Thyroid gland (tissue), 4 donors: Measurements from ENCODE around the gene AQP9. TPM values are rescaled to one million over a fixed set of nuclear protein-coding genes. Genes with fewer than 3 reads are reported as not detected.

Experiments used
- DNase-seq, 2 donors: peaks; one replicate each; pipeline ENCODE4 v3.0.0-alpha.2; 2019
- H3K27ac ChIP-seq, 3 donors: fragments of 200-600 bp; sonication (generic); 1 replicate in 2 of 3; 2 replicates in 1 of 3; pipeline ENCODE4 v1.5.1; 2016 to 2019; ENCODE audit warnings: mild to moderate bottlenecking in 1 of 3, moderate library complexity in 1 of 3
- H3K27me3 ChIP-seq: fragments of 200-600 bp; sonication (generic); one replicate; pipeline ENCODE4 v1.5.1; 2019
- H3K36me3 ChIP-seq, 2 donors: fragments of 200-600 bp; sonication (generic); one replicate each; pipeline ENCODE4 v1.5.1; 2016 to 2019
- H3K4me1 ChIP-seq, 2 donors: fragments of 200-600 bp; sonication (generic); one replicate each; pipeline ENCODE4 v1.5.1; 2017 to 2019
- H3K4me3 ChIP-seq, 3 donors: fragments of 200-600 bp; sonication (generic); replicated peaks in 1 of 3; 1 replicate in 2 of 3; 2 replicates in 1 of 3; pipeline ENCODE4 v1.5.1; 2016; ENCODE audit warnings: mild to moderate bottlenecking in 1 of 3
- H3K9me3 ChIP-seq: fragments of 200-600 bp; sonication (generic); one replicate; pipeline ENCODE4 v1.5.1; 2017
- POLR2A ChIP-seq, 2 donors: fragments of 450-650 bp; IDR thresholded peaks; one replicate each; pipeline ENCODE4 v1.6.1; 2017; ENCODE audit warnings: antibody characterized with exemption in 2 of 2, mild to moderate bottlenecking in 2 of 2, moderate library complexity in 1 of 2
- WGBS, 2 donors: methylation state at CpG; one replicate each; pipeline ENCODE4 v1.1.5; 2017; 5-methylcytosine and 5-hydroxymethylcytosine counted together
- intact Hi-C: fragments of 100-400 bp; cut with DNase I; formaldehyde crosslinking; loops from one replicate; pipeline ENCODE4 v1.15.1; 2023
- small RNA-seq: library from RNA; depleted of rRNA; stranded (forward); fragments of <200 nt; gene quantifications from one replicate; pipeline ENCODE3, GENCODE V24; 2016
- total RNA-seq, 4 donors: library from RNA; depleted of rRNA; stranded (reverse); fragments of >200 nt; gene quantifications; one replicate each; pipeline ENCODE4 v1.2.3, GENCODE V29; 2016
- TF ChIP-seq, protein P1 (sequence below), 6 experiments: fragments of 200-600 bp in 3 of 6; fragments of 450-650 bp in 3 of 6; sonication (generic) in 3 of 6; IDR thresholded peaks; one replicate each; pipeline ENCODE4 v1.5.1; 2016 to 2019; ENCODE audit warnings: antibody characterized with exemption in 6 of 6, mild to moderate bottlenecking in 2 of 6, inconsistent platforms in 1 of 6, moderate library complexity in 1 of 6

AQP9 gene
- total RNA-seq, 4 donors from 2014 or later: 0.21 to 1.6 (median 0.78) TPM; not detected in 1

DNA sequence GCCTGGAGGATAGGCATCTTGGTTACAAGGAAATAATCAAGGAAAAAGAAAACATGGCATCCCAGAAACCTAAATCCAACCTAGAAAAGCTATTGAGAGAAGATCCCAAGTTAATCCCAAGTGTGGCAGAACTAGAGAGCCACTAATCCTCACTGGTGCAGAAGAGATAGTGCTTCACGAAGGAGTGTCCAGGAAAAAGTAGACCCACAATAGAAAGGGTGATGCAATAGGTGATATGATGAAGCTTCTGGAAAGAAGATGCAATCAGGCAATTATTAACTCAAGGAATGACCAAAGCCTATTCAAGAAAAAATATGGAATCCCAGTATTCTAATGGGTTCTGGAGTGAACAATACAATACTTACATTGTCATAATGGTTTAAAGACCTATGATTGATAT lies 95.2 kb downstream of the AQP9 start:
- DNase-seq: no peak
- Histone ChIP-seq H3K27ac (no peak overlapping the region), H3K27me3 (no peaks in the 10 kb centered on the region), H3K4me1 (peaks cover 3 to 4% of the 10 kb centered on the region in 2 donors), H3K36me3 (no peaks in the 10 kb centered on the region), H3K9me3 (no peaks in the 10 kb centered on the region), H3K4me3 (no peak overlapping the region)
- WGBS, 2 donors: 89 to 96% methylated on average over 1 of the region's 1 CpG
- no peak for TF ChIP-seq POLR2A (IDR thresholded peaks at IDR 0.05)
- TF ChIP-seq, protein P1, sequence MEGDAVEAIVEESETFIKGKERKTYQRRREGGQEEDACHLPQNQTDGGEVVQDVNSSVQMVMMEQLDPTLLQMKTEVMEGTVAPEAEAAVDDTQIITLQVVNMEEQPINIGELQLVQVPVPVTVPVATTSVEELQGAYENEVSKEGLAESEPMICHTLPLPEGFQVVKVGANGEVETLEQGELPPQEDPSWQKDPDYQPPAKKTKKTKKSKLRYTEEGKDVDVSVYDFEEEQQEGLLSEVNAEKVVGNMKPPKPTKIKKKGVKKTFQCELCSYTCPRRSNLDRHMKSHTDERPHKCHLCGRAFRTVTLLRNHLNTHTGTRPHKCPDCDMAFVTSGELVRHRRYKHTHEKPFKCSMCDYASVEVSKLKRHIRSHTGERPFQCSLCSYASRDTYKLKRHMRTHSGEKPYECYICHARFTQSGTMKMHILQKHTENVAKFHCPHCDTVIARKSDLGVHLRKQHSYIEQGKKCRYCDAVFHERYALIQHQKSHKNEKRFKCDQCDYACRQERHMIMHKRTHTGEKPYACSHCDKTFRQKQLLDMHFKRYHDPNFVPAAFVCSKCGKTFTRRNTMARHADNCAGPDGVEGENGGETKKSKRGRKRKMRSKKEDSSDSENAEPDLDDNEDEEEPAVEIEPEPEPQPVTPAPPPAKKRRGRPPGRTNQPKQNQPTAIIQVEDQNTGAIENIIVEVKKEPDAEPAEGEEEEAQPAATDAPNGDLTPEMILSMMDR (IDR thresholded peaks at IDR 0.05): no peak
- intact Hi-C loops: no loop called here

Small RNAs within 50 kb of the gene (small RNA-seq; reads per million reads assigned to genes)
- not detected for gene MTCO3P23

Other genes starting within 250 kb of the AQP9 start
- 10 to 100 TPM in 1 of 4 donors, 1 to 10 TPM in 2, under 1 TPM in 1; 0.98 to 12.4 (median 7.3) TPM for gene ALDH1A2, start 72.7 kb upstream of the AQP9 start, total RNA-seq